GM21825 (cell line): Measurements from ENCODE around the gene TNRC6C.
"Not testable (repeated sequence)": the region's sequence is repeated elsewhere in the genome, so short reads cannot be mapped to it uniquely, and the experiment has no call there.

Experiments used
- ATAC-seq: cut with Tn5 transposase; IDR thresholded peaks from one replicate; pipeline ENCODE4 v1.9.1; 2021; ENCODE audit warnings: mild to moderate bottlenecking, moderate library complexity; ENCODE audit not compliant: unreplicated experiment

The TNRC6C gene

GRCh38 chr17:78108726-78109488, 150.4 kb downstream of the TNRC6C start:
- no peak for ATAC-seq

- ATAC-seq = no peak
Observed at GRCh38 chr17:78109489-78109761, 150.9 kb downstream of the TNRC6C start.

- ATAC-seq = no peak
Observed at GRCh38 chr17:78110363-78111015, 152.0 kb downstream of the TNRC6C start.

- no peak for ATAC-seq
Observed at GRCh38 chr17:78111016-78111726, 152.7 kb downstream of the TNRC6C start.

- no peak for ATAC-seq
Observed at GRCh38 chr17:78111727-78112517, 153.4 kb downstream of the TNRC6C start.

- ATAC-seq = no peak
Observed at GRCh38 chr17:78112518-78113471, 154.3 kb downstream of the TNRC6C start.

GRCh38 chr17:78113804-78114785, 155.6 kb downstream of the TNRC6C start:
- no peak for ATAC-seq

- ATAC-seq = no peak
Observed at GRCh38 chr17:78114831-78115723, 156.6 kb downstream of the TNRC6C start.

GRCh38 chr17:78115803-78116202, 157.3 kb downstream of the TNRC6C start:
- ATAC-seq = not testable (repeated sequence)

GRCh38 chr17:78116411-78116810, 157.9 kb downstream of the TNRC6C start:
- no peak for ATAC-seq

- no peak for ATAC-seq
Observed at GRCh38 chr17:78117027-78117981, 158.8 kb downstream of the TNRC6C start.

- no peak for ATAC-seq
Observed at GRCh38 chr17:78118801-78119241, 160.3 kb downstream of the TNRC6C start.

- no peak for ATAC-seq
Observed at GRCh38 chr17:78120537-78120936, 162.0 kb downstream of the TNRC6C start.

GRCh38 chr17:78120971-78121800, 162.7 kb downstream of the TNRC6C start:
- ATAC-seq = no peak

GRCh38 chr17:78121801-78122215, 163.3 kb downstream of the TNRC6C start:
- no peak for ATAC-seq
